Omental fat pad (tissue), 4 donors: ENCODE data around the gene LNP1. TPM values are rescaled to one million over a fixed set of nuclear protein-coding genes. Genes with fewer than 3 reads are reported as not detected.

Experiments
- ATAC-seq: fragments of 150-250 bp; one replicate; pipeline ENCODE4 v1.9.1; 2016; ENCODE audit warnings: mild to moderate bottlenecking, moderate library complexity; ENCODE audit not compliant: low FRiP score
- DNase-seq: peaks from one replicate; pipeline ENCODE4 v3.0.0-alpha.2; 2019; ENCODE audit warnings: low spot score
- total RNA-seq, 4 donors: library from RNA; depleted of rRNA; stranded (reverse); fragments of >200 nt; gene quantifications; one replicate each; pipeline ENCODE4 v1.1.0, GENCODE V29; 2016
- TF ChIP-seq, protein P1 (sequence below), 3 donors: fragments of 450-650 bp; IDR thresholded peaks; one replicate each; pipeline ENCODE4 v1.5.1; 2016 to 2017; ENCODE audit warnings: antibody characterized with exemption in 3 of 3, mild to moderate bottlenecking in 3 of 3, moderate library complexity in 2 of 3

LNP1 gene
- total RNA-seq, 4 donors from 2014 or later: 1.2 to 5.7 (median 2.2) TPM

DNA sequence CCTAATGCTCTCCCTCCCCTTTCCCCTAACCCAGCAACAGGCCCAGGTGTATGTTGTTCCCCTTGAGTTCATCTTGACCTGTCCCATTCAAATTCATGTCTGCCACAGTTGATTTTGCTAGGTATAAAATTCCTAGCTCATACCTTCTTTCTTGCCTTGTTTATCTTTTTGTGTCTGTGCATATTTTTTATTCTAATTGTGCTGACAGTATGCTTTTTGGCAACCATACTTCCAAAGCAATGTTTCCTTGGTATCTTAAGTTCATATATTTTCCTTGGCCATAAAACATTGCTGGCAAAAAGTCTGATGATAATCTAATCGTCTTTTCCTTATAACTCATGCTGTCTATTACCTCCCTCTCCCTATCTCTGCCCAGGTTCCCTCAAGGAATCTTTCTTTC lies 15.5 kb downstream of the LNP1 start:
- no peak for ATAC-seq

DNA sequence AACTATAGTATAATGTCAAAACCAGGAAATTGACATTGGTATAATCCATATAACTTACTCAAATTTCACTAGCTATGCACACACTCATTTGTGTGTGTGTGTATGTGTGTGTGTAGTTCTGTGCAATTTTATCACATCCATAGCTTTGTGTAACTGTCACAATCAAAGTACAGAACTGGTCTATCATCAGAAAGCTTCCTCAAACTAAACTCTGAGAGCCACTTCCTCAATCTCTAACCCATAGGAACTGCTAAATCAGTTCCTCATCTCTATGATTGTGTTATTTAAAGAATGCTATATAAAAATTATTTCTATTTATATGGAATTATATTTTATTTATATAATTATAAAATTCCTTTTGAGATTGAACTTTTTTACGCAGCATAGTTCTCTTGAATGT lies 18.1 kb downstream of the LNP1 start:
- no peak for ATAC-seq
- TF ChIP-seq, protein P1, sequence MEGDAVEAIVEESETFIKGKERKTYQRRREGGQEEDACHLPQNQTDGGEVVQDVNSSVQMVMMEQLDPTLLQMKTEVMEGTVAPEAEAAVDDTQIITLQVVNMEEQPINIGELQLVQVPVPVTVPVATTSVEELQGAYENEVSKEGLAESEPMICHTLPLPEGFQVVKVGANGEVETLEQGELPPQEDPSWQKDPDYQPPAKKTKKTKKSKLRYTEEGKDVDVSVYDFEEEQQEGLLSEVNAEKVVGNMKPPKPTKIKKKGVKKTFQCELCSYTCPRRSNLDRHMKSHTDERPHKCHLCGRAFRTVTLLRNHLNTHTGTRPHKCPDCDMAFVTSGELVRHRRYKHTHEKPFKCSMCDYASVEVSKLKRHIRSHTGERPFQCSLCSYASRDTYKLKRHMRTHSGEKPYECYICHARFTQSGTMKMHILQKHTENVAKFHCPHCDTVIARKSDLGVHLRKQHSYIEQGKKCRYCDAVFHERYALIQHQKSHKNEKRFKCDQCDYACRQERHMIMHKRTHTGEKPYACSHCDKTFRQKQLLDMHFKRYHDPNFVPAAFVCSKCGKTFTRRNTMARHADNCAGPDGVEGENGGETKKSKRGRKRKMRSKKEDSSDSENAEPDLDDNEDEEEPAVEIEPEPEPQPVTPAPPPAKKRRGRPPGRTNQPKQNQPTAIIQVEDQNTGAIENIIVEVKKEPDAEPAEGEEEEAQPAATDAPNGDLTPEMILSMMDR (IDR thresholded peaks at IDR 0.05): no peak

More for the DNA sequence above, 15.5 kb downstream of the LNP1 start:
- TF ChIP-seq, protein P1 (IDR thresholded peaks at IDR 0.05): no peak
- no peak for DNase-seq

DNA sequence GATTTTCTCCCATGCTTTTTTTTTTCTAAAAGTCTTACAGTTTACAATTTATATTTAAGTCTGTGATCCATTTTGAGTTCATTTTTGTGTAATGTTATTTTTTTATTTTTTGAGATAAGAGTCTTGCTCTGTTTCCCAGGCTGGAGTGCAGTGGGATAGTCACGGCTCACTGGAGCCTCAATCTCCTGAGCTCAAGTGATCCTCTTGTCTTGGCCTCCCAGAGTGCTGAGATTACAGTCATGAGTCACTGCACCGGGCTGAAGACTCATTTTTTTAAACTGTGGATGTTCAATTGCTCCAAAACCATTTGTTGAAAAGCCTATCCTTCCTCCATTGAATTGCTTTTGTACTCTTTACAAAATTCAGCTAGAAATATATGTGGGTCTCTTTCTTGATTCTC lies 19.5 kb downstream of the LNP1 start:
- DNase-seq: no peak
- TF ChIP-seq, protein P1 (IDR thresholded peaks at IDR 0.05): no peak
- no peak for ATAC-seq

More for the DNA sequence above, 18.1 kb downstream of the LNP1 start:
- no peak for DNase-seq

DNA sequence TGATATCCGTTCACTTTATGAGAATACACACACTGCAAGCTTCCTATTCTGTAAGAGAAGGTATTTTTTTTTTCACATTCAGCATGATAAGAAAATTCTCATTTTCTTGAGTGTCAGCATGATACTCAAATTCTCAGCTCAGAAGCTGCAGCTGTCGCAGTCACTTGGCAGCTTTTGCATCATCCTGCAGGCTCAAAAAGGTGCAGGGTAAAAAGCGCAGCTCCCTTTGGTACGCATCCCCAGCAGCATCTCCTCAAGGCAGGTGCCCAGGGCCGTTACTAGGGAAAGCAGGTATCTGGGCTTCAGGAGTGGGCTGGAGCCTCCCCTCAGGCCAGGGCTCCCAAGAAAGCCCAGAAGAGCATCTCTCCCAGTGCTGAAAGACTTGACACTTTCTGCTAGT lies 22.3 kb downstream of the LNP1 start:
- TF ChIP-seq, protein P1 (IDR thresholded peaks at IDR 0.05): no peak
- no peak for DNase-seq
- no peak for ATAC-seq

DNA sequence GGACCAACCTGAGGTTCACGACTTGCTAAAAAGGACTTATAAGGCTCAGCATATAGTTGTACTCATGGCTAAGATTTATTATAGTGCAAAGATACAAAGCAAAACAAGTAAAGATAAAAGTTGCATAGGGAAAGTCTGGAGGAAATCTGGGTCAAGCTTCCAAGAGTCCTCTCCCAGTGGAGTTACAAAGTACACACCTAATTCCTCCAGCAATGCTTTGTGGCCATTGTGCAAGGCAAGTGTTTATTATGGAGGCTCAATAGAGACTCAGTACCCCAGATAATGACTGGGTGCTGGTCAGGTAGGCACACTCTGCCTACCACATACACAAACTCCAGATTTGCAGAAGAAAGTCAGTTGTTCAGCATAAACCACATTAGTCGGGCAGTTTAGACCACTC lies 22.9 kb downstream of the LNP1 start:
- TF ChIP-seq, protein P1 (IDR thresholded peaks at IDR 0.05): no peak
- DNase-seq (no peak), ATAC-seq (no peak)

DNA sequence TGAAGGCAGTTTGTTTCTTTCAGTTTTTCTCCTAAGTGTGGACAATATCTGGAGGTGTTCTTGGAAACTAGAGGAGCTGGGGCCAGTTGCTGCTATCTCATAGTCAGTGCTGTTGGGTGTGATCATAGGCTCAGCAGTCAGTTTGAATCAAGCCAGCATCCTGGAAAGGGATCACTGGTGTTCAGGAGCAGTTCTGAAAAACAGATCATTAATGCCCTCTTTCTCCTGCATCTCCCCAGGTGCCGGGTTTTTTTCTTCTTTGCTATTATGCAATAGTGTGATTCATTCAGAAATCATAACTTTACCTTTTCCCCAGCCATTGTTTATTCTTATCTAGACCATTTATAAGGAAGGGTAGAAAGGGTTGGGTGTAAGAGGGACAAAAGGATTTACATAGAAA lies 24.0 kb downstream of the LNP1 start:
- ATAC-seq (no peak), DNase-seq (no peak)

DNA sequence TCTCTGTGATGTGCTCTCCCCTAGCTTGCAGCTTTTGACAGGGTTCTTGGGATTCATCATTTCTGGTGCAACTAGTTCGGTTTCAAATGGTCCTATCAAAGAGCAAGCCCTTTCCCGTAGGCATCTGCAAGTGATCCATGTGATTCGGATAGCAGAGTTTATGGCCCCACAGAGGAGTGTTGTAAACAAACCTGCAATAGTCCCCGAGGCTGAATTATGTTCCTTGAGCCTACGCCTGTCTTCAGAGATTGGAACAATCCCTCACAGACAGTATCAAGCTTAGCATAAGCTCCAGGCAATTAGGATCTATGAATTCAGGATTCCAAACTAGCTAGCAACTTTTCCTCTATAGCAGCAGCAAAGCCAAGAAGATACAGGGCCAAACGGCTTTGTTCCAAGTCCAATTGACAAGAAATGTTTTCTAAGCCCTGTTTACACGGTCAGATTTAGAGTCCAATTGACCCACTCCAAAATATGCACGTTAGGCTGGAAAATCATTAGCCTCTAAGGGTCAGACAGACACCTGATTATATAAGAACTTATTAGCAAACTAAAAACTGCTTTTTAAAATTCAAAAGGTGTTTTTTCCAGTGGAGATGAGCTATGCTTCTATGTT lies 24.8 kb downstream of the LNP1 start:
- no peak for DNase-seq
- no peak for ATAC-seq
- TF ChIP-seq, protein P1 (IDR thresholded peaks at IDR 0.05): no peak

More for the DNA sequence above, 24.0 kb downstream of the LNP1 start:
- TF ChIP-seq, protein P1 (IDR thresholded peaks at IDR 0.05): no peak
